Motor neuron (in vitro differentiated cells): Measurements from ENCODE around the gene PDPN. TPM values are rescaled to one million over a fixed set of nuclear protein-coding genes. Genes with fewer than 3 reads are reported as not detected.
A peak's percentile ranks its signal among the peaks of the same experiment; 100 is the strongest.

ENCODE experiments used
- ATAC-seq, 8 experiments: fragments of 200-7000 bp; cut with Tn5 transposase; replicated peaks in 6 of 8; 2 replicates each; pipeline ENCODE4 v1.8.0; 2021; ENCODE audit warnings: mild to moderate bottlenecking in 8 of 8, moderate library complexity in 8 of 8
- H3K27ac ChIP-seq, 2 donors: fragments of 250-450 bp; sonication (Bioruptor Pico); 2 replicates each; pipeline ENCODE4 v1.9.0; 2021; ENCODE audit warnings: antibody characterized with exemption in 2 of 2, mild to moderate bottlenecking in 2 of 2, moderate library complexity in 1 of 2
- H3K4me1 ChIP-seq, 2 donors: fragments of 250-450 bp; sonication (Bioruptor Pico); replicated peaks in 1 of 2; 2 replicates each; pipeline ENCODE4 v1.6.1; 2021; ENCODE audit warnings: antibody characterized with exemption in 2 of 2, mild to moderate bottlenecking in 2 of 2, moderate library complexity in 1 of 2
- H3K4me3 ChIP-seq, 5 donors: fragments of 250-450 bp; sonication (Bioruptor Pico); 2 replicates each; pipeline ENCODE4 v1.9.0; 2021; ENCODE audit warnings: antibody characterized with exemption in 5 of 5, mild to moderate bottlenecking in 5 of 5, moderate library complexity in 4 of 5
- WGBS, 10 experiments: fragments of 450-650 bp; shearing (Covaris generic); methylation state at CpG; one replicate each; pipeline ENCODE4 v1.0.0; 2022; 5-methylcytosine and 5-hydroxymethylcytosine counted together
- in situ Hi-C, 9 experiments: fragments of 400-800 bp; cut with MboI; loops; one replicate each; pipeline ENCODE4 v1.15.0; 2021; ENCODE audit warnings: low sequenced_read_pairs in 9 of 9, low pct_unique_long_range_greater_than_20kb in 2 of 9; ENCODE audit not compliant: unreplicated experiment in 9 of 9
- total RNA-seq, 8 experiments: library from RNA; unstranded; fragments of 300-600 nt; gene quantifications; 2 replicates each; pipeline versions ENCODE4 v1.2.3 to v1.2.4, GENCODE V29; 2022

Gene PDPN
- total RNA-seq, 8 experiments from 2014 or later: 0.63 to 129 (median 14.8) TPM

- in situ Hi-C loops: no loop called here
- peaks cover 30 to 41% of the 10 kb centered on the region in 2 donors for H3K4me1 ChIP-seq
- H3K4me3 ChIP-seq: peak overlapping the region; percentile 21 to 46 (median 38)
- ATAC-seq: peak; percentile 44 to 73 (median 68)
- peak overlapping the region; percentile 49 to 81 for H3K27ac ChIP-seq
- 0 to 80% (median 15%) methylated on average over 1 to 22 of the region's 47 CpGs; no CpG with 5 or more reads in 2 of the 10 experiments for WGBS, 10 experiments
Observed at GRCh38 chr1:13583966-13584791, 547 bp downstream of the PDPN start.

DNA sequence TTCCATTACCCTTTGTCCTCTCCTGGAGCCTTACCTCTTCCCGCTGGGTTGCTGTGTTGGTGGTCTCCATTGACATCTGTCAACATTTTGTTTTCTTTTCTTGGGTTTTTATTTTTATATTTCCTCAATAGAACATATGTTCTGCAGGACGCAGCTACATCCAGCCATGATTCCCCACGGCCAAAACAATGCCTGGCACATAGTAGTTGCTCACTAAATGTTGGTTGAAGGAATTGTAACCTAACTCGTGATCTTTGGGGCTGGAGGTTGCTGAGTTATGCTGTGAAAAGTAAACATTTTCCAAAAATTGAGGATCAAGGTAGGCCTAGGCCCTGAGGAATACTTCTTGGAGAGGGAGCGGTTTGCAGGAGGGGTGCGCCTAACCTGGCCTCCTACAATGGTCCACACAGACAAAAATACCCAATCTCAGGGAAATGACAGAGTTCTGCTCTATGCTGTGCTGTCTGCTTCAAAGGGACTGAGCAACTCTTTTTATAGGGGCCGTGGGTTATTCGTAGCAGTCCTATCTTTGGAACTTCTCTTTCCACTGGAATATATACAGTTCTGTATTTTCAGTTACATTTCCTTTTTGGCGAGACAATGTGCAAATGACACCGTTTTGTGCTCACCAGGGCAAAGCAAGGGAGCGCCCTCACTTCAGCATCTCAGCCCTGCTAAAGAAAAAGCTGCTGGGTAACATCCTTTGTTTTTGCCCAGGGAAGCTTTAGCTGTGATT, 1.4 kb downstream of the PDPN start:
- H3K27ac ChIP-seq: peak overlapping the region; percentile 49 to 81
- H3K4me1 ChIP-seq: peaks cover 32 to 49% of the 10 kb centered on the region in 2 donors
- peak overlapping the region in 4 of 5 donors; percentile 35 to 46 (median 42) for H3K4me3 ChIP-seq
- in situ Hi-C loops: no loop called here
- peak in 1 of 8 experiments; percentile 26 for ATAC-seq
- 10 to 70% (median 37%) methylated on average over 1 to 11 of the region's 11 CpGs; no CpG with 5 or more reads in 1 of the 10 experiments for WGBS, 10 experiments

DNA sequence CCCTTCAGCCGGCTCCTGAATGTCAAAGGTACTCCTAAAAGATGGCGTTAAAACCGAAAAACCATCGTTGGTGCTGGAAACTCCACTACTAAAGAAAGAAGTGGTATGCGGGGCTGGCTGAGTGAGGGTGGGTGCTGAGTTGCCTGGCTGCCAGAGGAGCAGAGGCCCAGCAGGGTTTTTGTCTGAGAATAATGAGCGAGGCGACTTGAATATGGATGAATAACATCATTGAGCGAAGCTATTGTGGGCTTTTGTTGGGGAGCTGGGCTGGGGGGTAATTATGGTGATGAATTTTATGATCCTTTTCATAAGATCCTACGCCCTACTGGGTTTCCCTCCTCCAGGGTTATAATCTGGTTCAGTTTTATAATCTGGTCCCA, 2.0 kb downstream of the PDPN start:
- ATAC-seq: peak in 6 of 8 experiments; percentile 30 to 72 (median 68)
- Histone ChIP-seq H3K4me3 (peak overlapping the region in 4 of 5 donors; percentile 9 to 45 (median 36)), H3K4me1 (peaks cover 36 to 53% of the 10 kb centered on the region in 2 donors), H3K27ac (peak overlapping the region; percentile 49 to 81)
- WGBS, 10 experiments: 0 to 81% (median 9%) methylated on average over 3 to 9 of the region's 9 CpGs; no CpG with 5 or more reads in 2 of the 10 experiments
- in situ Hi-C loops: no loop called here

DNA sequence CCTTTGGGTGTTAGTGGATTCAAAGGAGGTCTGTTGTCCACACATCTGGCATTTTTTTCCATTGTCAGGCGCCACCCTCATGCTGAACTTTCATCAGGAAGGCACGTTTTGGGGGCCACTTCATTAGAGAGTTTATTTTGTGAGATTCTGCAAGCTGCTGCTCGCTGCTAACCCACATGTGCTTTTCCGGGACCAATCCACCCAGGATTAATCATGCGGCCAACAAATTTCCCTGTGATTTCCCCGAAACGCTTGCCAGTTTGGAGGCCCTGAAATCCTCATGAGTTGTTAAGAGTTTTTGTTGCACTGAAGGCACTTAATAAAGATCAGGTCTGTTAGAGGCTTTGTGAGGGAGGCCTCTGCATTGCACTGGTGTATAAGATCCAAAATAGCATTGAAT, 2.4 kb downstream of the PDPN start:
- Histone ChIP-seq H3K4me1 (peaks cover 36 to 53% of the 10 kb centered on the region in 2 donors), H3K27ac (peak overlapping the region; percentile 65 to 81), H3K4me3 (peak overlapping the region in 3 of 5 donors; percentile 1 to 38 (median 9))
- 0 to 36% (median 17%) methylated on average over 1 to 7 of the region's 7 CpGs; no CpG with 5 or more reads in 1 of the 10 experiments for WGBS, 10 experiments
- no peak for ATAC-seq
- in situ Hi-C loops: no loop called here

DNA sequence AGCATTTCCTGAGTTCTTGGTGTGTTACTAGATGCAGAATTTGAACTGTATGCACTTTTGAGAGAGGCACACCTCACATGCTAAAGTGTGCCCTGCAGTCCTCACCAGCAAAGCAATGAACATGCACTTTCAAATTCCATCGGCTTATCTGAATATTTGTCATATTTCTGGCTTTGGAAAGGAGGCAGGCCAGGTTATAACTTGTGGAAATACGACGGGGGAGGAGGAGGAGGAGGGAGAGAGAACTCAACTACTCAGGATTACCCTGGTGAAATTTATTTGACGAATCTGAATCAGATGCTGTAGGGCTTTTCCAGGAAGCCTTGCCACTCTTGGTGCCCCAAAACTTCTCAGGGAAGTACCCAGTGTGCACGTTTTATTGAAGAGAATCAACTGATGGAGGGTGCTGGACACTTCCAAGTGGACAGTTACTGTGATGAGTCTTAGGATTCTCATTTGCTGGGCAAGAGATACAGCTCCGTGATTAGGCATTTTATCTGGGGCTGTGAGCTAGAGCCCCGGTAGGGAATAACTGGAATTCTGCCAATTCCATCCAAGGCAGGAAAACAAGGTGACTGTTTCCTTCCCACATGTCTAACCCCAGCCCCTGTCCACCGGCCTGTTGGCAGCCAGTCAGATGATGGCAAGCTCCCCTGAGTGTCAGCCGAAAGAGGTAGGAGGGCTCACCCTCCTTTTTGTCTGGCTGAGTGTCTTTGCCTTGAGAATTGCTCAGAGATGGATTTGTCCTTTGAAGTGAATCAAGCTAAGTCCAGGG, 3.8 kb downstream of the PDPN start:
- ATAC-seq: no peak
- no peak overlapping the region for H3K4me3 ChIP-seq
- in situ Hi-C loops: no loop called here
- WGBS, 10 experiments: 10 to 55% (median 37%) methylated on average over 2 to 8 of the region's 9 CpGs; no CpG with 5 or more reads in 2 of the 10 experiments
- no peak overlapping the region for H3K27ac ChIP-seq
- H3K4me1 ChIP-seq: peaks cover 36 to 51% of the 10 kb centered on the region in 2 donors

DNA sequence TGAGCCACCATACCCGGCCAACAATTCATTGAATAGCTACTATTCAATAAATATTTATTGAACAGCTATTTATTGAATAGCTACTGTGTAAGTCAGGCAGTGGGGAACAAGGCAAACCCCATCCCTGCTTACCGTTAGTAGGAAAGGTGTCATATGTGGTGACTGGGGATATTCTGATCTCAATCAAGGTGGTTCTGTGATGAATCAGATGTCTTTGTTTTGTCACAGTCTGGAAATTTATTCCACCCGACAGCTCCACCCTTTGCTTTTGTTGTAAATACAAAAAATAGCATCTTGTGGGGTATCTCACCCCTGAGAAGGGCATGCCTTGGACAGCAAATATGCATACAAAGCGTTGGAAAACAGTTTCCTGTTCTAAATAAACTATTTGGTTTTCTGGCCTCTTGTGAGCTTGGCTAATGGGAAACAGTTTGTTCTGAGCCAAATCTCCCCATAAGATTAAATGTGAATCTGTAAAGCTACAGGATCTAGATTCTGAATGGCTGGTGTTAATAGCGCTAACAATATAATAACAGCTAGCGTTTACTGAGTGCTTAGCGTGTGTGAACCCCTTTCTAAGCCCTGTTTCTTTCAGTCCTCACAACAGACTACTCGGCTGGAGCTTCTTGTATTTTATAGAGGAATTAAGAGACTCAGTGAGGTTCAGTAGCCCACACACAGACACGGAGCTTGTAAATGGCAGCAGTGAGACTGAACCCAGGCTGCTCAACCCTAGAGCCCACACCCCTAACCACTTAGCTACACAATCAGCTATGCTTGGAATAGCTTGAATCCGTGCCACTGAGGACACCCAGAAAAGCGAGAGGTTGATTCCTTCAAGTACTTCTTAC, 5.5 kb downstream of the PDPN start:
- in situ Hi-C loops: no loop called here
- no peak overlapping the region for H3K27ac ChIP-seq
- 65 to 100% (median 89%) methylated on average over 1 to 10 of the region's 11 CpGs for WGBS, 10 experiments
- no peak overlapping the region for H3K4me3 ChIP-seq
- peaks cover 48 to 61% of the 10 kb centered on the region in 2 donors for H3K4me1 ChIP-seq
- ATAC-seq: no peak

GRCh38 chr1:13590486-13590885, 6.9 kb downstream of the PDPN start:
- WGBS, 10 experiments: 31 to 100% (median 80%) methylated on average over 1 to 5 of the region's 7 CpGs
- ATAC-seq: no peak
- Histone ChIP-seq H3K27ac (no peak overlapping the region), H3K4me3 (no peak overlapping the region), H3K4me1 (peaks cover 46 to 54% of the 10 kb centered on the region in 2 donors)
- in situ Hi-C loops: no loop called here

DNA sequence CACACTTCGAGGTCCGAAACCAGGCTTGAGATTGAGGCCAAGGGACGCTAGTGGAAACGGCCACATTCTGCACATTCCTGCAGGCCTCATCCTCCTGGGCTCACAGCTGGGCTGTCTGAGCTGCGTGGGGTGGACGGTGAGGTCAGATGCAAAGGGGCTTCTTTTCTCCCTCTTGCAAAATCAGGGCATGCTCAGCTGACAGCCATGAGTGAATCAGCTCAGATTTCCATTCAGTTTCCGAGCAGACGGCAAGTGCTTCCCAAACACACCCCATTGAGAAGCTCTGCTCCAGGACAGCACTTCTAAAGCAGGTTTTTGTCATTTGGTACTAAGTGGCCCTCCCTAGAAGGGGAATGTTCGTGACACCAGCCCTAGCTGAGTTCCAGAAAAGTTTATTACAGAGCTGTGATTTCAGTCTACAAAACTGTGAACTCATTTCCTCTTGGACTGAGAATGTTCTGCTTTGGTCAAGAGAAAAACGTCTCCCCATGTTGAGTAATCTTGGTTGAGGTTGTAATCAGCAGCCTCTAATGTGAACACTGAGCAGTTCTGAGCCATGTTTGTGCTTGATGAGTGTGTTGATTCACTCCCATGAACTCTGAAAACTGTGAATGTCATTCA, 10.0 kb downstream of the PDPN start:
- peak; percentile 83 to 97 (median 96) for ATAC-seq
- in situ Hi-C loops: no loop called here

DNA sequence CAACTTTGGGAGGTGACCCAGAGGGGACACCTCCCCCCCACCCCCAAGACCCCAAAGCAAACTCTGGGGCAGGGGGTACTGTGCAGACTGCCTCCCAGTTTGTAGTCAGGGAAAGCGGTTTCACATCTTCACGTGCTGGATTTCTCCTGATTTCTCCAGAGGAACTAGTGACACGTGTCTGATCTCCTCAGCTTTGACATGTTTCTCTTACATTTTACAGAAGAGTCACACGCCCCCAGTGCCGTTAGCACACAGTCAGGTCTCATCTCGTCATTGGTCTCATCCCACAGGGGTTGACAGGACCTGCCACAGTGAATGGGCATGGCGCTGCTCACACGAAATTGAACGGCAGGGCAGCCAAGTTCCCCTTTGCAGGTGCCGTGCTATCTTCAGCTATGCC, 11.8 kb downstream of the PDPN start:
- no peak for ATAC-seq

More for the DNA sequence above, 10.0 kb downstream of the PDPN start:
- H3K27ac ChIP-seq: no peak overlapping the region
- peaks cover 19 to 29% of the 10 kb centered on the region in 2 donors for H3K4me1 ChIP-seq
- 0 to 58% (median 16%) methylated on average over 1 to 10 of the region's 10 CpGs; no CpG with 5 or more reads in 2 of the 10 experiments for WGBS, 10 experiments
- H3K4me3 ChIP-seq: no peak overlapping the region

DNA sequence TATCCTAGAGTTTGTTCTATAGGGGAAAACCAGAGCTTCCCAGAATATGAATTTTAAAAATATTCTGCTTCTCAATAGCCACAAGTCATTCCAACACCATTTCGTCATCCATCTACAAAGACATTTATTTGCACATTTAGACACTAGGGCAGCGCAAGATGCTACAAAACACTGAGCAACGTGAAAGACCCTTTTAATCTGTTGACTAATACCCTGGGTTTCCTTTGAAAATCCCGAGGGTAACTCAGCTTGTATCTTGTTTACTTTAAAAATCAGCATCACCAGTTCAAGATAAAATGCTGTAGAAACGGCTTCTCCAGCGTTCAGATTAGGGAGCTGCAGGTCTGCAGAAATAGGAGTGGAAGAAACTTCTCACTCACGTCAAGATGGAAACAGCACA, 13.5 kb downstream of the PDPN start:
- WGBS, 10 experiments: 59 to 90% (median 78%) methylated on average over 1 to 7 of the region's 7 CpGs
- in situ Hi-C loops: no loop called here
- no peak for ATAC-seq

More for the DNA sequence above, 11.8 kb downstream of the PDPN start:
- Histone ChIP-seq H3K27ac (no peak overlapping the region), H3K4me3 (no peak overlapping the region), H3K4me1 (peaks cover 14 to 17% of the 10 kb centered on the region in 2 donors)
- WGBS, 10 experiments: 60 to 95% (median 85%) methylated on average over 1 to 10 of the region's 10 CpGs; no CpG with 5 or more reads in 4 of the 10 experiments
- in situ Hi-C loops: no loop called here

GRCh38 chr1:13600762-13601453, 17.3 kb downstream of the PDPN start:
- no peak for ATAC-seq
- Histone ChIP-seq H3K27ac (no peak overlapping the region), H3K4me3 (no peak overlapping the region), H3K4me1 (peaks cover 10 to 13% of the 10 kb centered on the region in 2 donors)
- in situ Hi-C loops: no loop called here
- WGBS, 10 experiments: 40 to 95% (median 83%) methylated on average over 1 to 7 of the region's 7 CpGs; no CpG with 5 or more reads in 2 of the 10 experiments

More for the DNA sequence above, 13.5 kb downstream of the PDPN start:
- Histone ChIP-seq H3K27ac (no peak overlapping the region), H3K4me1 (peaks cover 13 to 17% of the 10 kb centered on the region in 2 donors), H3K4me3 (no peak overlapping the region)
